HL-60 (cell line): ENCODE measurements around the gene CHN1.

ENCODE experiments used
- SPI1 ChIP-seq: IDR thresholded peaks from 2 replicates; pipeline ENCODE4 v1.6.1; 2012; ENCODE audit warnings: low read depth, mild to moderate bottlenecking, borderline replicate concordance
- TF ChIP-seq, protein P1 (sequence below): IDR thresholded peaks from one replicate; pipeline ENCODE4 v1.5.1; 2011; ENCODE audit warnings: low read length, control low read depth, inconsistent platforms; ENCODE audit not compliant: insufficient read depth

DNA sequence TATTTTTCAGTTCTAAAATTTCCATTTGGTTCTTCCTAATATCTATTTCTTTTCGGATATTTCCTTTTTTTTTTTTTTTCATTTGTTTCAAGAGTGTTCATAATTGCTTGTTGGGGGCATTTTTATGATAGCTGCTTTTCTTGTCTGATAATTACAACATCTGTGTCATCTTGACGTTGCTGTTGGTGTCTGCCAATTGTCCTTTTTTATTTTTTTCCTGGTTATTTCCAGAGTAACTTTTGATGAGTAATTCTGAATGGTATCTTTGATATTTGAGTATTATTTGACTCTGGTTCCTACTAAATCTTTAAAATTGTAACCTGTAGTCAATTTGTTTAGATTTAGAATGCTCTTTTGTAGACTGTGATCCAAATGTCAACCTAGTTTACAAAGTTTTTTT is 189.7 kb downstream of the CHN1 start:
- TF ChIP-seq, protein P1, sequence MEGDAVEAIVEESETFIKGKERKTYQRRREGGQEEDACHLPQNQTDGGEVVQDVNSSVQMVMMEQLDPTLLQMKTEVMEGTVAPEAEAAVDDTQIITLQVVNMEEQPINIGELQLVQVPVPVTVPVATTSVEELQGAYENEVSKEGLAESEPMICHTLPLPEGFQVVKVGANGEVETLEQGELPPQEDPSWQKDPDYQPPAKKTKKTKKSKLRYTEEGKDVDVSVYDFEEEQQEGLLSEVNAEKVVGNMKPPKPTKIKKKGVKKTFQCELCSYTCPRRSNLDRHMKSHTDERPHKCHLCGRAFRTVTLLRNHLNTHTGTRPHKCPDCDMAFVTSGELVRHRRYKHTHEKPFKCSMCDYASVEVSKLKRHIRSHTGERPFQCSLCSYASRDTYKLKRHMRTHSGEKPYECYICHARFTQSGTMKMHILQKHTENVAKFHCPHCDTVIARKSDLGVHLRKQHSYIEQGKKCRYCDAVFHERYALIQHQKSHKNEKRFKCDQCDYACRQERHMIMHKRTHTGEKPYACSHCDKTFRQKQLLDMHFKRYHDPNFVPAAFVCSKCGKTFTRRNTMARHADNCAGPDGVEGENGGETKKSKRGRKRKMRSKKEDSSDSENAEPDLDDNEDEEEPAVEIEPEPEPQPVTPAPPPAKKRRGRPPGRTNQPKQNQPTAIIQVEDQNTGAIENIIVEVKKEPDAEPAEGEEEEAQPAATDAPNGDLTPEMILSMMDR: no peak
- TF ChIP-seq SPI1: no peak
